K562 (cell line): Measurements from ENCODE around the gene DCST1. TPM values are rescaled to one million over a fixed set of nuclear protein-coding genes. Genes with fewer than 3 reads are reported as not detected.

Source experiments
- ARHGAP35 ChIP-seq: fragments of 450-650 bp; IDR thresholded peaks from 2 replicates; pipeline ENCODE4 v1.6.1; 2018; ENCODE audit not compliant: partially characterized antibody
- ARID2 ChIP-seq: fragments of 450-650 bp; IDR thresholded peaks from 2 replicates; pipeline ENCODE4 v1.6.1; 2017; ENCODE audit warnings: antibody characterized with exemption, mild to moderate bottlenecking
- BRD9 ChIP-seq: fragments of 450-650 bp; IDR thresholded peaks from 2 replicates; pipeline ENCODE4 v1.6.1; 2018; ENCODE audit warnings: low read depth; ENCODE audit not compliant: partially characterized antibody
- ELF4 ChIP-seq: fragments of 450-650 bp; formaldehyde crosslinking; IDR thresholded peaks from 2 replicates; pipeline ENCODE4 v1.4.0; 2022; ENCODE audit warnings: missing genetic modification characterization
- FOXJ3 ChIP-seq: sonication (generic); formaldehyde crosslinking; IDR thresholded peaks from 2 replicates; pipeline ENCODE4 v1.4.0; 2020; ENCODE audit warnings: mild to moderate bottlenecking, missing genetic modification reagents
- FUS ChIP-seq: fragments of 200-400 bp; formaldehyde crosslinking; optimal IDR thresholded peaks from 2 replicates; pipeline ENCODE3; 2017; ENCODE audit warnings: low read depth, low read length
- GTF2A2 ChIP-seq: IDR thresholded peaks from 2 replicates; pipeline ENCODE4 v1.6.1; 2016; ENCODE audit warnings: mild to moderate bottlenecking, missing genetic modification characterization, missing compliant biosample characterization
- HCFC1 ChIP-seq: IDR thresholded peaks from 2 replicates; pipeline ENCODE4 v1.6.1; 2012; ENCODE audit warnings: low read depth, low read length, improper control_type of control experiment
- HDGF ChIP-seq: fragments of 450-650 bp; IDR thresholded peaks from 2 replicates; pipeline ENCODE4 v1.6.1; 2016
- KLF10 ChIP-seq: fragments of 250-450 bp; sonication (Bioruptor Pico); IDR thresholded peaks from 2 replicates; pipeline ENCODE4 v1.6.1; 2021; ENCODE audit warnings: matching md5 sums
- NCOA4 ChIP-seq: fragments of 450-650 bp; IDR thresholded peaks from 2 replicates; pipeline ENCODE4 v1.6.1; 2018; ENCODE audit warnings: mild to moderate bottlenecking; ENCODE audit not compliant: partially characterized antibody
- NCOA6 ChIP-seq: fragments of 450-650 bp; IDR thresholded peaks from 2 replicates; pipeline ENCODE4 v1.6.1; 2017; ENCODE audit warnings: mild to moderate bottlenecking
- SAFB2 ChIP-seq: fragments of 200-400 bp; formaldehyde crosslinking; IDR thresholded peaks from 2 replicates; pipeline ENCODE4 v1.6.1; 2018; ENCODE audit warnings: borderline replicate concordance, low read length, low read depth, moderate library complexity; ENCODE audit not compliant: severe bottlenecking
- SMARCA4 ChIP-seq: fragments of 450-650 bp; IDR thresholded peaks from 2 replicates; pipeline ENCODE4 v1.6.1; 2016
- SMARCC2 ChIP-seq: fragments of 450-650 bp; IDR thresholded peaks from 2 replicates; pipeline ENCODE4 v1.6.1; 2017; ENCODE audit warnings: antibody characterized with exemption, moderate library complexity, mild to moderate bottlenecking, low read depth
- TBL1XR1 ChIP-seq, 2 experiments: IDR thresholded peaks; 2 replicates each; pipeline ENCODE4 v1.6.1; 2012; ENCODE audit warnings: improper control_type of control experiment in 2 of 2, low read length in 2 of 2, mild to moderate bottlenecking in 1 of 2
- ZNF232 ChIP-seq: sonication (generic); formaldehyde crosslinking; IDR thresholded peaks from 2 replicates; pipeline ENCODE4 v1.8.0; 2022; ENCODE audit warnings: mild to moderate bottlenecking, missing genetic modification reagents
- ZNF444 ChIP-seq: fragments of 250-450 bp; sonication (Bioruptor Pico); IDR thresholded peaks from 2 replicates; pipeline ENCODE4 v1.4.0; 2020; ENCODE audit warnings: mild to moderate bottlenecking, moderate library complexity
- ZNF717 ChIP-seq: fragments of 250-450 bp; sonication (Bioruptor Pico); IDR thresholded peaks from 2 replicates; pipeline ENCODE4 v1.5.0; 2021
- polyA plus RNA-seq, 8 experiments: library from polyadenylated mRNA; depleted of rRNA in 4 of 8; stranded (reverse) in 5 of 8; unstranded in 3 of 8; fragments of >200 nt; fragmentation: Nextera tagmentation in 2 of 8; fragmentation: Illumina TruSeq in 1 of 8; extraction: Ambion mirVana in 2 of 8; extraction: Trizol in 1 of 8; gene quantifications; 2 replicates each; pipeline versions ENCODE4 v1.2.1 to v1.2.3, GENCODE V29; 2011 to 2014; ENCODE audit warnings: inconsistent platforms in 1 of 8, missing spikeins in 1 of 8
- total RNA-seq, 7 experiments: library from RNA; depleted of rRNA in 6 of 7; stranded (reverse); fragments of >200 nt in 6 of 7; fragmentation: Illumina TruSeq in 2 of 7; extraction: Trizol in 2 of 7; gene quantifications; 2 replicates each; pipeline versions ENCODE4 v1.2.1 to v1.2.3, GENCODE V29; 2011 to 2021; ENCODE audit warnings: low replicate concordance in 1 of 7
- TF ChIP-seq, protein P1 (sequence below), 3 experiments: fragments of 200-800 bp in 1 of 3; fragments of 250-450 bp in 1 of 3; fragments of 450-650 bp in 1 of 3; sonication (Bioruptor Pico) in 1 of 3; sonication (Bioruptor generic) in 1 of 3; formaldehyde crosslinking in 1 of 3; IDR thresholded peaks; 2 replicates each; pipeline versions ENCODE4 v1.6.1 to v1.8.0; 2016 to 2022; ENCODE audit warnings: mild to moderate bottlenecking in 2 of 3, missing genetic modification characterization in 2 of 3, missing compliant biosample characterization in 1 of 3, moderate library complexity in 1 of 3
- TF ChIP-seq, protein P2 (sequence below): fragments of 450-650 bp; formaldehyde crosslinking; IDR thresholded peaks from 2 replicates; pipeline ENCODE4 v1.4.0; 2022; ENCODE audit warnings: mild to moderate bottlenecking, moderate library complexity
- TF ChIP-seq, protein P3 (sequence below), 2 experiments: fragments of 450-650 bp in 1 of 2; IDR thresholded peaks; 2 replicates each; pipeline ENCODE4 v1.6.1; 2011 to 2017; ENCODE audit warnings: low read depth in 2 of 2, antibody characterized with exemption in 1 of 2, borderline replicate concordance in 1 of 2, low read length in 1 of 2, mild to moderate bottlenecking in 1 of 2, mixed read lengths in 1 of 2; ENCODE audit not compliant: control insufficient read depth in 1 of 2
- TF ChIP-seq, protein P4 (sequence below): fragments of 250-450 bp; sonication (Bioruptor Pico); IDR thresholded peaks from 2 replicates; pipeline ENCODE4 v1.6.1; 2021; ENCODE audit warnings: mild to moderate bottlenecking

Gene DCST1
- total and polyA plus RNA-seq, 9 of the 15 experiments (the other 6 are each of a cell fraction or from before 2014, with no cell fraction given), result not detected

DNA sequence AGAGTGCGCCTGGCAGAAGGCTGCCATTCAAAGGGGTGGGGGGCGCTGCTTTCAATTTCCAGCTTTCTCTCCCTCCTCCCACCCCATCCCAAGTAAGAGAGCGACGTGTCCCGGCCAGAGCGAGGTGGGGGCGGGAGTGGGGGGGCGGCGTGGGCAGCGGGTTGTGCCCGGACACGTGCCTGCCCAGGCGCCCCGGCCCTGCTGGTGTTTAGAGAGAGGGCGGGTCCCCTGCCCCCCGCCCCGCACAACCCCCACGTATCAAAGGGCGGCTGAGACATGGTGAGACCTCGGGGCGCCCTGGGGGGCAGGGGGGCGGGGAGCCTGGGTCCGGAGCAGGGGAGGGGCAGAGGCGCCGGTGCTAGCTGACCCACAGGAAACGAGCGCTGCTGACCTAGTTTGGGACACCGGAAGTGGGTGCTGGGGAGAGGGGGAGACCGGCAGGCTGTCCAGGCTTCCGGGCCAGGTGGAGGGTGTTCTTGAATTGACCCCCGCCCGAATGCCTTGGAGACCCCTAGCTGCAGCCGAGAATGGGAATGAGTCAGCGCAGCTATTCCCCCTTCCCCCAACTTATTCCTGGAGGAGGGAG is 29.8 kb upstream of the DCST1 start (continued):
- TF ChIP-seq, protein P1, sequence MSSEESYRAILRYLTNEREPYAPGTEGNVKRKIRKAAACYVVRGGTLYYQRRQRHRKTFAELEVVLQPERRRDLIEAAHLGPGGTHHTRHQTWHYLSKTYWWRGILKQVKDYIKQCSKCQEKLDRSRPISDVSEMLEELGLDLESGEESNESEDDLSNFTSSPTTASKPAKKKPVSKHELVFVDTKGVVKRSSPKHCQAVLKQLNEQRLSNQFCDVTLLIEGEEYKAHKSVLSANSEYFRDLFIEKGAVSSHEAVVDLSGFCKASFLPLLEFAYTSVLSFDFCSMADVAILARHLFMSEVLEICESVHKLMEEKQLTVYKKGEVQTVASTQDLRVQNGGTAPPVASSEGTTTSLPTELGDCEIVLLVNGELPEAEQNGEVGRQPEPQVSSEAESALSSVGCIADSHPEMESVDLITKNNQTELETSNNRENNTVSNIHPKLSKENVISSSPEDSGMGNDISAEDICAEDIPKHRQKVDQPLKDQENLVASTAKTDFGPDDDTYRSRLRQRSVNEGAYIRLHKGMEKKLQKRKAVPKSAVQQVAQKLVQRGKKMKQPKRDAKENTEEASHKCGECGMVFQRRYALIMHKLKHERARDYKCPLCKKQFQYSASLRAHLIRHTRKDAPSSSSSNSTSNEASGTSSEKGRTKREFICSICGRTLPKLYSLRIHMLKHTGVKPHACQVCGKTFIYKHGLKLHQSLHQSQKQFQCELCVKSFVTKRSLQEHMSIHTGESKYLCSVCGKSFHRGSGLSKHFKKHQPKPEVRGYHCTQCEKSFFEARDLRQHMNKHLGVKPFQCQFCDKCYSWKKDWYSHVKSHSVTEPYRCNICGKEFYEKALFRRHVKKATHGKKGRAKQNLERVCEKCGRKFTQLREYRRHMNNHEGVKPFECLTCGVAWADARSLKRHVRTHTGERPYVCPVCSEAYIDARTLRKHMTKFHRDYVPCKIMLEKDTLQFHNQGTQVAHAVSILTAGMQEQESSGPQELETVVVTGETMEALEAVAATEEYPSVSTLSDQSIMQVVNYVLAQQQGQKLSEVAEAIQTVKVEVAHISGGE (CRISPR knock-in tag; IDR thresholded peaks at IDR 0.05), result 0 out of 6 replicates have a peak, but pooled peaks of 1 of the 3 experiments have one; percentile 43
- no peak for TF ChIP-seq HDGF
- TF ChIP-seq KLF10 (CRISPR knock-in tag), result no peak
- no peak for TF ChIP-seq NCOA4
- no peak for TF ChIP-seq ARHGAP35
- TF ChIP-seq, protein P2, sequence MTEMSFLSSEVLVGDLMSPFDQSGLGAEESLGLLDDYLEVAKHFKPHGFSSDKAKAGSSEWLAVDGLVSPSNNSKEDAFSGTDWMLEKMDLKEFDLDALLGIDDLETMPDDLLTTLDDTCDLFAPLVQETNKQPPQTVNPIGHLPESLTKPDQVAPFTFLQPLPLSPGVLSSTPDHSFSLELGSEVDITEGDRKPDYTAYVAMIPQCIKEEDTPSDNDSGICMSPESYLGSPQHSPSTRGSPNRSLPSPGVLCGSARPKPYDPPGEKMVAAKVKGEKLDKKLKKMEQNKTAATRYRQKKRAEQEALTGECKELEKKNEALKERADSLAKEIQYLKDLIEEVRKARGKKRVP (CRISPR knock-in tag), result no peak
- no peak for TF ChIP-seq ZNF232 (CRISPR knock-in tag)
- no peak for TF ChIP-seq NCOA6
- no peak for TF ChIP-seq ELF4 (CRISPR knock-in tag)
- TF ChIP-seq TBL1XR1 (IDR thresholded peaks at IDR 0.05; ENCODE audit: low read length in 2 of 2), result no peak
- TF ChIP-seq BRD9, result no peak
- TF ChIP-seq, protein P3, sequence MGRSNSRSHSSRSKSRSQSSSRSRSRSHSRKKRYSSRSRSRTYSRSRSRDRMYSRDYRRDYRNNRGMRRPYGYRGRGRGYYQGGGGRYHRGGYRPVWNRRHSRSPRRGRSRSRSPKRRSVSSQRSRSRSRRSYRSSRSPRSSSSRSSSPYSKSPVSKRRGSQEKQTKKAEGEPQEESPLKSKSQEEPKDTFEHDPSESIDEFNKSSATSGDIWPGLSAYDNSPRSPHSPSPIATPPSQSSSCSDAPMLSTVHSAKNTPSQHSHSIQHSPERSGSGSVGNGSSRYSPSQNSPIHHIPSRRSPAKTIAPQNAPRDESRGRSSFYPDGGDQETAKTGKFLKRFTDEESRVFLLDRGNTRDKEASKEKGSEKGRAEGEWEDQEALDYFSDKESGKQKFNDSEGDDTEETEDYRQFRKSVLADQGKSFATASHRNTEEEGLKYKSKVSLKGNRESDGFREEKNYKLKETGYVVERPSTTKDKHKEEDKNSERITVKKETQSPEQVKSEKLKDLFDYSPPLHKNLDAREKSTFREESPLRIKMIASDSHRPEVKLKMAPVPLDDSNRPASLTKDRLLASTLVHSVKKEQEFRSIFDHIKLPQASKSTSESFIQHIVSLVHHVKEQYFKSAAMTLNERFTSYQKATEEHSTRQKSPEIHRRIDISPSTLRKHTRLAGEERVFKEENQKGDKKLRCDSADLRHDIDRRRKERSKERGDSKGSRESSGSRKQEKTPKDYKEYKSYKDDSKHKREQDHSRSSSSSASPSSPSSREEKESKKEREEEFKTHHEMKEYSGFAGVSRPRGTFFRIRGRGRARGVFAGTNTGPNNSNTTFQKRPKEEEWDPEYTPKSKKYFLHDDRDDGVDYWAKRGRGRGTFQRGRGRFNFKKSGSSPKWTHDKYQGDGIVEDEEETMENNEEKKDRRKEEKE (IDR thresholded peaks at IDR 0.05; ENCODE audit: borderline replicate concordance in 1 of 2, control insufficient read depth in 1 of 2, low read depth in 2 of 2, low read length in 1 of 2), result no peak
- TF ChIP-seq FOXJ3 (CRISPR knock-in tag), result no peak
- TF ChIP-seq GTF2A2 (tag), result no peak
- no peak for TF ChIP-seq ZNF717 (CRISPR knock-in tag)
- TF ChIP-seq, protein P4, sequence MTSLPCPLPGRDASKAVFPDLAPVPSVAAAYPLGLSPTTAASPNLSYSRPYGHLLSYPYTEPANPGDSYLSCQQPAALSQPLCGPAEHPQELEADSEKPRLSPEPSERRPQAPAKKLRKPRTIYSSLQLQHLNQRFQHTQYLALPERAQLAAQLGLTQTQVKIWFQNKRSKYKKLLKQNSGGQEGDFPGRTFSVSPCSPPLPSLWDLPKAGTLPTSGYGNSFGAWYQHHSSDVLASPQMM (CRISPR knock-in tag), result no peak
- no peak for TF ChIP-seq HCFC1
- no peak for TF ChIP-seq SMARCC2
- no peak for TF ChIP-seq FUS
- TF ChIP-seq ZNF444 (CRISPR knock-in tag), result no peak
- TF ChIP-seq ARID2, result no peak
- no peak for TF ChIP-seq SAFB2
- TF ChIP-seq SMARCA4, result no peak
